Subcutaneous adipose tissue (tissue), 4 donors: Measurements from ENCODE around the gene KAZN. TPM values are rescaled to one million over a fixed set of nuclear protein-coding genes. Genes with fewer than 3 reads are reported as not detected.

Experiments used
- CTCF ChIP-seq: fragments of 450-650 bp; IDR thresholded peaks from one replicate; pipeline ENCODE4 v1.5.1; 2016; ENCODE audit warnings: low read depth, mild to moderate bottlenecking, control low read depth, antibody characterized with exemption, moderate library complexity
- total RNA-seq, 4 donors: library from RNA; depleted of rRNA; stranded (reverse); fragments of >200 nt; gene quantifications; one replicate each; pipeline ENCODE4 v1.1.0, GENCODE V29; 2016

KAZN gene
- total RNA-seq, 4 donors from 2014 or later = 7.5 to 22.2 (median 10.4) TPM

DNA sequence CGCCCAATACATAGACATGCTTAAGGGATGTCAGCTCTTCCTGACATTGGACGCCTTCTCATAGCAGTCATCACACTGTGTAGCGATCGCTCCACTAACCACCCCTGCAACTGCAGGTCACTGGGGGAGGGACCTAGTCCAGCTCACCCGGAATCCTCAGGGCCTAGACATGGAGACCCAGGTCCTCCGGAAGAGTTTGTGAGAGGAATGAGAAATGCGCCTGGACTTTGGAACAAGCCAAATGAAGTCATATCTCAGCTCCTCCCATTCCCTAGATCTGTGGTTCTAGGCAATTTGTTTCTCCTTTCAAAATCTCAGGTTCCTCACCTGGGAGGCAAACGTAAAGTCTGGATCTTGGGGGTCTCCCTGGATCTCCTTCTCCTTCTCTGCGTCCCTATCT, 253.3 kb downstream of the KAZN start:
- TF ChIP-seq CTCF = no peak

GRCh38 chr1:14852291-14852690, 253.8 kb downstream of the KAZN start:
- no peak for TF ChIP-seq CTCF

DNA sequence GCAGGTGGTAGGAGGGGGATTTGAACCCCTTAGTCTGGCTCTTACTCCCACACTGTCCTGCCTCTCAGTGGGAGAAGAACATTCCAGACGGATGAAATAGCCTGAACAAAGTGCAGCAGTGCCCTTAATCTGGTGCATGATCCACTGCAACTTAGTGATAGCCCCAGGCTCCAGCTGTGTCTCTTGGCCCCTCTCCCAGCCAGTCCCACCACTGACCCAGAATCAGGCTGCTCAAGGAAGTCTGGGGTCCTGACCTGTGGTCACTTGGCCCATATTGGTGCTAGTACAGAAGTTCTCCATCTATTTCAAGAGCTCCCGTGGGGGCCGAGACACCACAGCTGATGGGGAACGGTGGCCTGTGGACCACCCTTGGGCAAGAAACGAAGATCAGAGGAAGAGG, 255.0 kb downstream of the KAZN start:
- no peak for TF ChIP-seq CTCF

GRCh38 chr1:14855268-14855667, 256.8 kb downstream of the KAZN start:
- TF ChIP-seq CTCF = no peak

DNA sequence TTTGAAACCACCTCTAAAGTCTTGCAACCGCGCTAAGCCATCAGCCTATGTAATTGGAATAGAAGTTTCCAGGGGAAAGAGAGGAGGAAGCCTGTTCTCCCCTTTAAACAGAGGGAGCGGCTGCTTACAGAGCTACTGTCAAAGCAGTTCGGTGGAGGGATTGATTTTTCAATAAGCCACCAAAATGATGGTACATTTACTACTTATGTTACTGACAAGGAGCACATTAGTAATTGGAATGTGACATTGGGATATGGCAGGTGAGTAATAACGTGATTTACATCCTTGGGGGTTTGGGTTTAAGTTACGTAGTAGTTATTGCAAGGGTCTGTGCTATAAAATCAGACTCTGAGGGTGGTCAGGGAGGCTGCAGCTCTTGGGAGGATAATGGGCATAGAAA, 257.3 kb downstream of the KAZN start:
- TF ChIP-seq CTCF = no peak

GRCh38 chr1:14857436-14858195, 259.1 kb downstream of the KAZN start:
- no peak for TF ChIP-seq CTCF

- TF ChIP-seq CTCF = no peak
These were observed 263.8 kb downstream of the KAZN start for GRCh38 chr1:14862114-14862771.
